Common myeloid progenitor, CD34-positive (primary cell): ENCODE data around the gene NEK7.
"Not testable (repeated sequence)": the region's sequence is repeated elsewhere in the genome, so short reads cannot be mapped to it uniquely, and the experiment has no call there.

Experiments used
- CTCF ChIA-PET: fragments of 350-600 bp; sonication (Branson Sonifier 250); formaldehyde crosslinking; loops from one replicate; lab custom pipeline; 2021; ENCODE audit warnings: antibody characterized with exemption; lab: Charles Lee
- POLR2A ChIA-PET: fragments of 350-600 bp; sonication (Branson Sonifier 250); formaldehyde crosslinking; loops from one replicate; lab custom pipeline; 2021; ENCODE audit warnings: antibody characterized with exemption; lab: Charles Lee
- DNase-seq, 3 donors: peaks; one replicate each; pipeline versions ENCODE4 v3.0.0 to v3.0.0-alpha.2; 2013
- H3K27ac ChIP-seq, 2 experiments: 1 replicate in 1 of 2; 2 replicates in 1 of 2; pipeline ENCODE4 v1.7.0; 2013; ENCODE audit warnings: inconsistent platforms in 2 of 2, low read length in 2 of 2, mild to moderate bottlenecking in 2 of 2, low read depth in 1 of 2, moderate library complexity in 1 of 2; ENCODE audit not compliant: severe bottlenecking in 2 of 2, insufficient read depth in 1 of 2, poor library complexity in 1 of 2
- H3K27me3 ChIP-seq, 5 experiments: replicated peaks in 2 of 5; 1 replicate in 3 of 5; 2 replicates in 2 of 5; pipeline versions ENCODE4 v1.6.1 to v1.7.0; 2013; ENCODE audit warnings: low read length in 4 of 5, mild to moderate bottlenecking in 2 of 5, moderate library complexity in 2 of 5, inconsistent platforms in 1 of 5; ENCODE audit not compliant: insufficient read depth in 5 of 5, control insufficient read depth in 4 of 5
- H3K36me3 ChIP-seq, 4 experiments: 1 replicate in 2 of 4; 2 replicates in 2 of 4; pipeline versions ENCODE4 v1.6.1 to v1.7.0; 2013; ENCODE audit warnings: low read length in 3 of 4, control low read depth in 1 of 4, mild to moderate bottlenecking in 1 of 4; ENCODE audit not compliant: control insufficient read depth in 4 of 4, insufficient read depth in 4 of 4
- H3K4me1 ChIP-seq, 4 experiments: 1 replicate in 3 of 4; 2 replicates in 1 of 4; pipeline versions ENCODE4 v1.6.1 to v1.7.1; 2013; ENCODE audit warnings: low read length in 3 of 4, mild to moderate bottlenecking in 3 of 4, control low read depth in 1 of 4, inconsistent platforms in 1 of 4, moderate library complexity in 1 of 4; ENCODE audit not compliant: control insufficient read depth in 4 of 4, insufficient read depth in 4 of 4; ENCODE audit errors: control extremely low read depth in 1 of 4
- H3K4me3 ChIP-seq, 7 experiments: 1 replicate in 4 of 7; 2 replicates in 3 of 7; pipeline versions ENCODE4 v1.5.1 to v1.7.0; 2013; ENCODE audit warnings: mild to moderate bottlenecking in 7 of 7, low read length in 6 of 7, moderate library complexity in 6 of 7, inconsistent platforms in 2 of 7, low read depth in 2 of 7, control low read depth in 1 of 7; ENCODE audit not compliant: insufficient read depth in 4 of 7, control insufficient read depth in 1 of 7; ENCODE audit errors: extremely low read depth in 1 of 7
- H3K9me3 ChIP-seq, 5 experiments: 1 replicate in 4 of 5; 2 replicates in 1 of 5; pipeline versions ENCODE4 v1.6.1 to v1.7.1; 2013; ENCODE audit warnings: low read length in 4 of 5, mild to moderate bottlenecking in 2 of 5, inconsistent platforms in 1 of 5, low read depth in 1 of 5, moderate library complexity in 1 of 5; ENCODE audit not compliant: control insufficient read depth in 4 of 5, insufficient read depth in 2 of 5; ENCODE audit errors: control extremely low read depth in 1 of 5
- WGBS: methylation state at CpG from one replicate; pipeline ENCODE4 v1.1.5; 2013; ENCODE audit not compliant: insufficient coverage; 5-methylcytosine and 5-hydroxymethylcytosine counted together

Gene NEK7

DNA sequence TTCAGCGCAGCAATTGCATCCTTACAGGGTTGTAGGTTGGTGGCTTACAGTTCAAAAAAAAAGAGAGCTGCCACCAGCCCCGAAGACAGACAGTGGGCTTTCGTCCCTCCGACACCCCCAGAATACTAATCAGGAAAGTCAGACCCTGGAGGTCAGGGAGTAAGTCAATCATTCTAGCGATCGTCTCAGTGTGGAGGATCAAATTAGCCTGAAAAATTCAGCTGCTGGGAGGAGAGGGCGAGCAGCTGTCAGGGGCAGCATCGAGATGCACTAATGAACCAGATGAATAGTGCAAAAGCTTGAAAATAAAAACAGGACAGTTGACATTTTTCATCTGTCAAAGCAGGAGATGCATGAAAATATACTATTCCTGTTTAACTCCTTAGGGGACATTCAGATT, 138.4 kb downstream of the NEK7 start:
- Histone ChIP-seq H3K27ac (no peak overlapping the region), H3K27me3 (no peaks in the 10 kb centered on the region), H3K9me3 (no peaks in the 10 kb centered on the region), H3K4me3 (no peak overlapping the region), H3K4me1 (peaks cover 0 to 11% (median 3%) of the 10 kb centered on the region in 4 experiments), H3K36me3 (peaks cover 6 to 29% (median 20%) of the 10 kb centered on the region in 4 experiments)
- ChIA-PET POLR2A (no interaction called here), CTCF (interaction anchor here (1.1 kb wide), 1 partner anchor 12 kb away, joined by 3 read pairs; no protein-coding TSS in a partner anchor)
- WGBS, result 100% methylated on average over 5 of the region's 8 CpGs
- DNase-seq, result no peak

DNA sequence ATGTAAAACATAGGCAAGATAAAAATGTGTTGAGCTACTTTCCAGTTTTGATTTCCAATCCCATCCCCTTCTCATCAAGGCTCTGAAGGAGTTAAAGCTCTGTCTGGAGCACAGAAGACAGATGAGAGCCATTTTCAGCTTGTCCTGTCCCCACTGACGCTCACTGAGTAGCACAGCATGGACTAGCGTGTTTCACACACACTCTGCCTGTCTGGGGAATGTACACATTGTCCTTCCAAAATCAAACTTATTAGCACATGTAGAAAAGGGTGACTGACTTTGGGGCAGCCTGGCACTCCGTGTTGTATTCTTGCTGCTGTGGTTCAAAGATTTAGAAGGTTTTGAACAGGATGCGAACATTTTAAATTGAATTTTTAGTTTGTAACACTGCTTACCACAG, 139.2 kb downstream of the NEK7 start:
- Histone ChIP-seq H3K4me3 (no peak overlapping the region), H3K36me3 (peaks cover 6 to 34% (median 24%) of the 10 kb centered on the region in 4 experiments), H3K9me3 (no peaks in the 10 kb centered on the region), H3K27ac (no peak overlapping the region), H3K27me3 (no peaks in the 10 kb centered on the region), H3K4me1 (peaks cover 0 to 9% (median 3%) of the 10 kb centered on the region in 4 experiments)
- no peak for DNase-seq
- ChIA-PET CTCF (interaction anchor here (1.1 kb wide), 1 partner anchor 13 kb away, joined by 3 read pairs; no protein-coding TSS in a partner anchor), POLR2A (interaction anchor here (0.6 kb wide), 1 partner anchor 104 kb away, joined by 5 read pairs; no protein-coding TSS in a partner anchor)
- 100% methylated on average over 1 of the region's 4 CpGs for WGBS

DNA sequence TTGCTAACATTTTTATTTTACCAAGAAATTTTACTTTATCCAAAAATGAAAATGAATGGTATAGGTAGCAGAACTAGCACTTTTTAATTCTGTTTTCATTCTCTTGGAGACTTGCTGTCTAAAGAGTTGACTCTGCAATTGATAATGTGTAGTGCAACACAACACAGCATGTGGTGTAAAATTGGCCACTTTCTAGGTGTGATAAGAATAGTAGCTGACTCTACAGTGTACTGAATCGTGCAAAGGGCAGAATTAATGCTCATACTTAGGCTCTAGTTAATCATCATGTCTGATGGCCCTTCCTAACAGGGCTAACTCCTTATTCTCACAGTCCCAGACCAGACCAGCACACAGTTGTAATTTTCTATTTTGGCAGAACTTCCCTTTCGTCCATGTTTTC, 140.5 kb downstream of the NEK7 start:
- ChIA-PET CTCF (no interaction called here), POLR2A (no interaction called here)
- Histone ChIP-seq H3K4me3 (no peak overlapping the region), H3K9me3 (no peaks in the 10 kb centered on the region), H3K4me1 (peaks cover 0 to 7% (median 3%) of the 10 kb centered on the region in 4 experiments), H3K27ac (no peak overlapping the region), H3K36me3 (peaks cover 6 to 34% (median 23%) of the 10 kb centered on the region in 4 experiments), H3K27me3 (no peaks in the 10 kb centered on the region)
- 100% methylated on average over 1 of the region's 2 CpGs for WGBS
- DNase-seq, result no peak

GRCh38 chr1:198298640-198299039, 141.8 kb downstream of the NEK7 start:
- H3K27me3 ChIP-seq, result no peaks in the 10 kb centered on the region
- ChIA-PET CTCF (interaction anchor here (0.9 kb wide), 1 partner anchor 11 kb away, joined by 3 read pairs; no protein-coding TSS in a partner anchor), POLR2A (no interaction called here)
- H3K4me1 ChIP-seq, result peaks cover 0 to 7% (median 3%) of the 10 kb centered on the region in 4 experiments
- H3K36me3 ChIP-seq, result peaks cover 8 to 34% (median 21%) of the 10 kb centered on the region in 4 experiments
- no peak overlapping the region for H3K27ac ChIP-seq
- no peak for DNase-seq
- 95% methylated on average over 4 of the region's 6 CpGs for WGBS
- no peak overlapping the region for H3K4me3 ChIP-seq
- H3K9me3 ChIP-seq, result no peaks in the 10 kb centered on the region

- 100% methylated on average over 1 of the region's 1 CpG for WGBS
- DNase-seq, result no peak
- no peaks in the 10 kb centered on the region for H3K27me3 ChIP-seq
- ChIA-PET POLR2A (no interaction called here), CTCF (interaction anchor here (0.8 kb wide), 1 partner anchor 40 kb away, joined by 5 read pairs; no protein-coding TSS in a partner anchor)
- no peaks in the 10 kb centered on the region for H3K4me1 ChIP-seq
- H3K4me3 ChIP-seq, result no peak overlapping the region
- H3K36me3 ChIP-seq, result peaks cover 5 to 29% (median 20%) of the 10 kb centered on the region in 4 experiments
- no peaks in the 10 kb centered on the region for H3K9me3 ChIP-seq
- no peak overlapping the region for H3K27ac ChIP-seq
Observed at GRCh38 chr1:198300451-198300850, 143.7 kb downstream of the NEK7 start.

- Histone ChIP-seq H3K36me3 (peaks cover 9 to 22% (median 12%) of the 10 kb centered on the region in 4 experiments), H3K9me3 (no peaks in the 10 kb centered on the region), H3K27me3 (no peaks in the 10 kb centered on the region), H3K4me3 (no peak overlapping the region), H3K4me1 (no peaks in the 10 kb centered on the region), H3K27ac (no peak overlapping the region)
- ChIA-PET POLR2A (no interaction called here), CTCF (interaction anchor here (0.7 to 1.1 kb wide), 2 partner anchors 14 to 15 kb away, joined by 3 read pairs; no protein-coding TSS in a partner anchor)
- no peak for DNase-seq
- no CpG with 5 or more reads among the region's 3 CpGs for WGBS
Observed at GRCh38 chr1:198304431-198304830, 147.6 kb downstream of the NEK7 start.

- H3K9me3 ChIP-seq, H3K4me3 ChIP-seq, H3K27ac ChIP-seq, DNase-seq, CTCF ChIA-PET, H3K4me1 ChIP-seq, H3K27me3 ChIP-seq: not testable (repeated sequence)
- WGBS, result 98% methylated on average over 14 of the region's 15 CpGs
- H3K36me3 ChIP-seq, result peaks cover 5 to 23% (median 8%) of the 10 kb centered on the region in 4 experiments
- POLR2A ChIA-PET, result interaction anchor here (0.7 kb wide), 1 partner anchor 26 kb away, joined by 3 read pairs; no protein-coding TSS in a partner anchor
Observed at GRCh38 chr1:198314817-198315216, 158.0 kb downstream of the NEK7 start.
